ENCODE measurements around the gene OR8K1.

Gene OR8K1

DNA sequence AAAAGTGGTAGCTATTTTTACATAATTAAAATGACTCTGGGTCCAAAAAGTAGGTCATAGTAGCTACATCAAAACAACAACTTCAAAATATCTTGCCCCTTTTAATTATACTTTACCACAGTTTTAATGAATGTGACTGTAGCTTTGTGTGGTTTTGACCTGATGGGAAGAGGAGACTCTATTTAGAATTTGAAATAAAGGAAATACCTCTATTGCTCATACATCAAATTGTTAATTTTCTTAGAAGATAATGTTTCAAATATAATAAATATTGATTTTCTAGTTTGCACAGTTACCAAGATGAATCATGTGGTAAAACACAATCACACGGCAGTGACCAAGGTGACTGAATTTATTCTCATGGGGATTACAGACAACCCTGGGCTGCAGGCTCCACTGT, at the start of gene OR8K1:
Gene OR8K1 (plus strand): TSS at position 301 of the 400 bp plus-strand sequence. CDS start 0 bp downstream, at position 301.
- DNase-seq (ENCODE audit: low read depth): no peak

DNA sequence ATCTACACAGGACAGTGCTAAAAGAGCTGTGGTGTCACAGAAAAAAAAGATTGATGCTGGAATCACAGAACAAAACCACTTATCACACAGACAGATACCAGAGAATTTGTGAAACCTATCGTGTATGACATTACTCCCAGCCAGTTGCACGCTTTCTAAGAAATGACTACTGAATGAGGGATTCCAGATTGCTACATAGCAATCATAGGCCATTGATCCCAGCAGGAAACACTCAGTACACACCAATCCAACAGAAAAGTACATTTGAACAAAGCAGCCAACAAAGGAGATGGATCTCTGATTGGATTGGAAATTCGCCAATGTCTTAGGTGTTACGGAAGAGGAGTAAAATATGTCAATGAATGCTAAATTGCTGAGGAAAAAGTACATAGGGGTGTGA, 48.9 kb upstream of the OR8K1 start:
- no peak for DNase-seq (ENCODE audit: low read depth)

DNA sequence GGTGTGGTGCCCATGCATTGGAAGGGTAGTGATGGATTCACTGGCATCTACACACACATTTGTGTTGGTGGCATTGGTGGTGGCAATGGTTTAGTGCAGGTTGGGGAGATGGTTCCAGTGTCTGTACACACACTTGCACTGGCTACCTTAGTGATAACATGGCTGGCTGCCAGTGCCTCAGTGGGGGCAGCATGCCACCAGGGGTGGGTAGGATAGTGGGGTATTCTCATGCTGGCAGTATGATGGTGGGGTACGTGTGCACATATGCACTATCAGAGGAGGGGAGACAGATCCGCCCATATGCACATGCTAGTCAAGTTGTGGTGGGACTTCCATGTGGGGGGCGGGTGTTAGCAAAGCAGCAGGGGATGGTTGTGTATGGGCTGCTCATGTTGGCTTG, 38.0 kb upstream of the OR8K1 start:
- no peak for DNase-seq (ENCODE audit: low read depth)

DNA sequence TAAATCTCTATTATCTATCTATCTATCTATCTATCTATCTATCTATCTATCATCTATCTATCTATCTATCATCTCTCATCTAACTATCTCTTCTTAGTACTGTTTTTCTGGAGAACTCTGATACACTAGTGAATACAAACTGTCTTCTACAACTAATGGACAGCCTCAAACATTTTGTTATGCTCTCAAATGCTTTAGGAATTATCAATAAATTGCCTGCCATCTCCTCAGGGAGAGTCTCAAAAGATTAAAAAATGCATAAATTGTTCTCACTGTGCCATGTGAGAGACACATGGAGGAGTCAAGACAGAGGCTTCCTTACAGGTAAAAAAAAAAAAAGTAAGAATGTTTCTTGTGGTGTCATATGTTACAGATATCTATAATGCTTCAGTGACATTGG, 31.0 kb upstream of the OR8K1 start, which contains the start of gene OR8K3:
Gene OR8K3 (plus strand): TSS at position 301 of the 400 bp plus-strand sequence. CDS start 3,163 bp downstream, outside the sequence.
- no peak for DNase-seq (ENCODE audit: low read depth)

DNA sequence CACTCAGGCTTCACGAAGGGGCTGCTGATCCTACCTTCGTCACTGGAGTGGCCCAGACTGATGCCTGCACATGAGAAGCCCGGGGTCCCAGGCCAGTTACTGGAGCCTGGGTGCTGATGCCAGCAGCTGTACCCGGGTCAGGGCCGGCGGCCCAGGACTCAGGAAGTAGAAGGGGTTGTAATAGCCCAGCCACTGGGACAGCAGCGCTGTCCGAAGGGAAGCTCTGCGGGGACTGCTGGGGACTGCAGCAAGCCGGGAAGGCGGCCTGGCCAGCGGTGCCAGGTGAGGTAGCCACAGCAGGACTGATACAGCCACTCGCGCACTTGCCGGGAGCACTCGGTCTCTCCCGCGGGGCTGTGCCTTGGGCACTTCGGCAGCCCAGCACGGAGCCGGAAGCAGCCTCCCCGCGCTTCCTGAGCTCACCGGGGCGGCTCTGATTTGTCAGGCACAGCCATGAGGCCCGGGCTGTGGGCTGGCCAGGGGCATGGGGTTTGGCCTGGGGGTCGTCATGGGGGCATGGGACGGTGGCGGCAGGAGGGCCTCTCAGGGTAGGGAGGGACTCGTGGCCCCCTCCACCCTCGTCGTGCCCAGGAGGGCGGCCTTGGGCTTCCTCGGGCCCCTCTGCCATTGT, 13.9 kb upstream of the OR8K1 start:
- no peak for DNase-seq (ENCODE audit: low read depth)

DNA sequence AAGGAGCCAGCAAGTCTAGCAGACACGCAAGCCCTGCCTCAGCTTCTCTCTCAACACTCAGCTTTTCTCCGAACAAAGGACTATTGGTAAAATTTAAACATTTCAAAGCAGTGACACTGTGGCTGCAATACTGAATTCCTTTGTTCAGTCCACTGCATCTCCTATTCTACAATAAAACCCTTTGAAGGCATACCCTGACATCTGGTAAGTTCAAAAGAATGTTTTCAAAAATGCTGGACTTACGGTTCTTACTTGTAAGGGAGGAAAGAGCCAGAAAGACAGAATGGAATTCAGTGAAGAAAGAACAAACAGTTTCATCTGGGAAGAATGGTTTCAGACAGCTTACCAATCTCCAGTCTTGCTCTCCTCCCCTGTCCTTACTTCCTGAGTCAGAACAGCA, 12.7 kb upstream of the OR8K1 start:
- DNase-seq (ENCODE audit: low read depth): no peak

DNA sequence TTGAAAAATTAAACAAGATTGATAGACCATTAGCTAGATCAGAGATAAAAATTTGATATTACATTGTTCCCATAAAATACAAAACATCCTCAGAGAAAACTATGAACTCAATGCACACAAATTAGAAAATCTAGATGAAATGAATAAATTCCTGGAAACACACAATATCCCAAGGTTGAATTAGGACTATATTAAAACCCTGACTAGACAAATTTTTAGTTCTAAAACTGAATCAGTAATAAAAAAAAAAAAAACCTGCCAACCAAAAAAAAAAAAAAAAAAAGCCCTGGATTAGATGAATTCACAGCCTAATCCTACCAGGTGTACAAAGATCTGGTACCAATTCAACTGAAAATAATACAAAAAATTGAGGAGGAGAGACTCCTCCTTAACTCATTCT, 5.5 kb upstream of the OR8K1 start:
- DNase-seq (ENCODE audit: low read depth): no peak

DNA sequence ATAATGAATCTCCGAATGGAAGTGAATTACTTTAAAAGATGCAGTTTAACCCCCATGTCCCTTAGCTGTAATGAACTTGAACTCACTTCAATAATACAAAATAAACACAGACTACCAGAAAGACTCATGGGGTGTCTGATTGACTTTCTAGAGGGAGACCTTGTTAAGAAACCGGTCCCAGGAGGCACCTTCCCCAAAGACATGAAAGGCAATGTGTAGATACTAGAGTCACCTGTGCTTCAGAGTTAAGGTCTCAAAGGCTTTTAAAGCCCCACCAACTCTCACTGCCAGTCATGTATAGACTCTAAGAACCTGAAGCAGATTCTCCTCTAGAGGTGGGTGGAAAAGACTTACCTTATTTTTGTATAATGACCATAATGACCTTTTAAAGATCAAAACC, 8.2 kb downstream of the OR8K1 start, which contains the start of gene OR8J1:
Gene OR8J1 (plus strand): TSS at position 301 of the 400 bp plus-strand sequence. CDS start 5,956 bp downstream, outside the sequence.
- no peak for DNase-seq (ENCODE audit: low read depth)

DNA sequence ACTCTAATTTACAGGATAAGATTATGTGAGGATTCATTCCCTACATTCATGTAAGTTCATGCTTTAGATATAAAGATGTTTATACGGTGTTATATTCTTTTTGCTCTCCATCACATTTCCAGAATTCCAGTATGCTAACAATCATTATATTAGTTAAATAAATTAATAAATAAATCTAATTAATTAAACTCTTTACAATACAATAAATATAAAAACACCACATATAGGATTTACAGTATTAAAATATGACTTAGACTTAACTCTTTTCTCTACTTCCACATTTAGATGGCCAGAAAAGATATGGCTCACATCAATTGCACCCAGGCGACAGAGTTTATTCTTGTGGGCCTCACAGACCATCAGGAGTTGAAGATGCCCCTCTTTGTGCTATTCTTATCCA, 29.5 kb downstream of the OR8K1 start, which contains the start of gene OR8U1:
Gene OR8U1 (plus strand): TSS at position 301 of the 400 bp plus-strand sequence. CDS start 0 bp downstream, at position 301.
- DNase-seq (ENCODE audit: low read depth): no peak

DNA sequence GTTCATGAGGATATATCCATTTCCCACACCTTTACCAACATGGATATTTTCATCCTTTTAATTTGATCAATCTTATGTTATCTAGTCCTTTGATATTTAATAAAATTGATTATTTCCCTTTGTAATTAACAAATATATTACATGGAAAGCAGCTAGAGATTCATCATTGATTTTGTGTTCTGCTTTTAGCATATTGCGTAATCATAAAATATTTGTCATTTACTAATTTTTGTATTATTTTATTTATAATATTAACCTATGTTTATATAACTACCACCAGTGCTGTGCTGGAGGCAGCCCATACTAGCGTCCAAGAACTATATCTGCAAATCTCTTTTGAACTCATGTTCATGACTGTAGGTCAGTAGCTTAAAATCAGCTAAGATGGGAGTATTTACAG, 34.3 kb downstream of the OR8K1 start:
- DNase-seq (ENCODE audit: low read depth): no peak

DNA sequence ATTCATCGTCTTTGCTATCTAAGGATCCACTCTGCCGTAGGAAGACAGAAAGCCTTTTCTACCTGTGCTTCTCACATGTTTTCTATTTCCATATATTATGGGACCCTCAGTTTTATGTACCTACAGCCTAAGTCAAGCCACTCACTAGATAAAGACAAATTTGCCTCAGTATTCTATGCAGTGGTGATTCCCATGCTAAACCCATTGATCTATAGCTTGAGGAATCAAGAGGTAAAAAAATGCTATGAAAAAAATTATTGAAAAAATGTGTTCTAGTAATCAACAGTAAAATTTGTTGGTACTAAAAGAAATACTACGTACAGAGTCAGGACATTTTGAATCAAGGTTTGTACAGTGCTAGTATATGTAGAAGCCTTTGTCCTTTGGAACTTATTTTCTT, 48.5 kb downstream of the OR8K1 start:
- DNase-seq (ENCODE audit: low read depth): no peak

DNA sequence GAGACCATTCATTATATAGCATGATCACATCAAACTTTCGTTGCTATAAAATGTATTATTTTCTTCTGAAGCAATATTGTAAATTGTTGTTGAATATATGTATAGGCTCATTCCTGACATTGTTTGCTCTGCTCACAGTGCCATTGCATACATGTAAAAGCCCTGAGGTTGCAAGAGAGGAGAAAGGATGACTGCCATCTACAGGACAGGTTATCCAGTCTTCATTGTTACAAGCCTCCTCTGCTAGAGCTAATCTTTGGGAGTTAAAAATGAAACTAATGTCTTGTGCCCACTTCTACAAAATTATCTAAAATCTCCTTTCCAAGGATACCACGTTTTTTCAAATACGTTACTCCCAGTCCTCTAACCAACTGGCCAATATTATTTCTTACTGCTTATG, 50.2 kb downstream of the OR8K1 start:
- no peak for DNase-seq (ENCODE audit: low read depth)
